SH-SY5Y (cell line): ENCODE measurements around the gene CAMK1G.

Experiments used
- GATA2 ChIP-seq: IDR thresholded peaks from 2 replicates; pipeline ENCODE4 v1.6.1; 2011; ENCODE audit warnings: mild to moderate bottlenecking, low read depth, low read length
- GATA3 ChIP-seq: IDR thresholded peaks from 2 replicates; pipeline ENCODE4 v1.6.1; 2011; ENCODE audit warnings: low read depth, mild to moderate bottlenecking, low read length, moderate library complexity

DNA sequence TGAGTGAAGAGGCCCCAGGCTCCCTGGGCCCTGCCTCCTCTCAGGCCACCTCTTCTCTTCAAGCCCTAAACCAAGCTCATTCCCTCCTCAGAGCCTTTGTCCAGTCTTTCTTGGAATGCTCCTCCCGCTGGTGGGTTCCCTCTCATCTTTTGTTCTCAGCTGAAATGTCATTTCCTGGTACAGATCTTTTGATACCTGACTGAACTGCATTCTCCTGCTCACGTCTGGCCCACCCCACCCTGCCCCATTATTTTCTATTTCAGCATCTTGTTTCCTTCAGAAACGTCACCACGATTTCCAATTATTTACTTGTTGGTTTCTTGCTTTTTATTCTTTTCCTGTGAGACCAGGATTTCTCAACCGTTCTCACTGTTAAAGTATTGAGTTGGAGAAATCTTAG is 52.3 kb downstream of the CAMK1G start:
- no peak for TF ChIP-seq GATA2
- no peak for TF ChIP-seq GATA3
